Activated naive CD8-positive, alpha-beta T cell treated with anti-CD3 and anti-CD28 coated beads, Interleukin-2, amount 10 ng/mL, durations not matched to agents 7 days and 5 days (primary cell): ENCODE measurements around the gene POLE4. TPM values are rescaled to one million over a fixed set of nuclear protein-coding genes. Genes with fewer than 3 reads are reported as not detected.

Source experiments
- ATAC-seq: fragments of 150-1000 bp; cut with Tn5 transposase; one replicate; pipeline ENCODE4 v1.10.0; 2021; ENCODE audit warnings: low read depth, moderate library complexity
- POLR2A ChIA-PET: fragments of 350-600 bp; sonication (Branson Sonifier 250); formaldehyde crosslinking; loops from one replicate; lab custom pipeline; 2021; ENCODE audit warnings: antibody characterized with exemption; lab: Charles Lee
- DNase-seq: peaks from one replicate; pipeline ENCODE4 v3.0.0; 2021
- H3K27ac Mint-ChIP-seq: one replicate; pipeline ENCODE4 v1.8.0; 2022; ENCODE audit warnings: mild to moderate bottlenecking, mixed read lengths
- H3K27me3 Mint-ChIP-seq: one replicate; pipeline ENCODE4 v1.8.0; 2022; ENCODE audit warnings: mild to moderate bottlenecking, moderate library complexity, mixed read lengths
- H3K36me3 Mint-ChIP-seq: one replicate; pipeline ENCODE4 v1.8.0; 2021; ENCODE audit warnings: mild to moderate bottlenecking, mixed read lengths
- H3K4me1 Mint-ChIP-seq: one replicate; pipeline ENCODE4 v1.8.0; 2021; ENCODE audit warnings: mixed read lengths
- H3K4me3 Mint-ChIP-seq: one replicate; pipeline ENCODE4 v1.8.0; 2022; ENCODE audit warnings: mild to moderate bottlenecking, moderate library complexity, mixed read lengths
- H3K9me3 Mint-ChIP-seq: one replicate; pipeline ENCODE4 v1.8.0; 2021; ENCODE audit warnings: mixed read lengths
- total RNA-seq, 2 experiments: library from RNA; stranded (reverse); gene quantifications; one replicate each; pipeline ENCODE4 v1.2.3, GENCODE V29; 2021

Gene POLE4
- total RNA-seq, 2 experiments from 2014 or later, result 42.5 to 43.8 TPM

GRCh38 chr2:74948779-74949178 is 9.7 kb upstream of the POLE4 start:
- Mint-ChIP-seq H3K36me3 (peaks cover 27% of the 10 kb centered on the region), H3K9me3 (peaks cover 17% of the 10 kb centered on the region), H3K27ac (no peak overlapping the region), H3K4me1 (peaks cover 17% of the 10 kb centered on the region), H3K27me3 (peaks cover 9% of the 10 kb centered on the region), H3K4me3 (no peak overlapping the region)
- POLR2A ChIA-PET, result no interaction called here
- no peak for ATAC-seq
- DNase-seq, result no peak

- POLR2A ChIA-PET, result no interaction called here
- peaks cover 9% of the 10 kb centered on the region for H3K27me3 Mint-ChIP-seq
- H3K36me3 Mint-ChIP-seq, result peaks cover 30% of the 10 kb centered on the region
- H3K27ac Mint-ChIP-seq, result no peak overlapping the region
- ATAC-seq (no peak), DNase-seq (no peak)
- peaks cover 3% of the 10 kb centered on the region for H3K4me1 Mint-ChIP-seq
- no peak overlapping the region for H3K4me3 Mint-ChIP-seq
- H3K9me3 Mint-ChIP-seq, result peaks cover 17% of the 10 kb centered on the region
These were observed 7.2 kb upstream of the POLE4 start for GRCh38 chr2:74951211-74951754.

GRCh38 chr2:74952575-74952974 is 5.9 kb upstream of the POLE4 start:
- H3K27ac Mint-ChIP-seq, result no peak overlapping the region
- H3K36me3 Mint-ChIP-seq, result peaks cover 31% of the 10 kb centered on the region
- no peak for ATAC-seq

DNA sequence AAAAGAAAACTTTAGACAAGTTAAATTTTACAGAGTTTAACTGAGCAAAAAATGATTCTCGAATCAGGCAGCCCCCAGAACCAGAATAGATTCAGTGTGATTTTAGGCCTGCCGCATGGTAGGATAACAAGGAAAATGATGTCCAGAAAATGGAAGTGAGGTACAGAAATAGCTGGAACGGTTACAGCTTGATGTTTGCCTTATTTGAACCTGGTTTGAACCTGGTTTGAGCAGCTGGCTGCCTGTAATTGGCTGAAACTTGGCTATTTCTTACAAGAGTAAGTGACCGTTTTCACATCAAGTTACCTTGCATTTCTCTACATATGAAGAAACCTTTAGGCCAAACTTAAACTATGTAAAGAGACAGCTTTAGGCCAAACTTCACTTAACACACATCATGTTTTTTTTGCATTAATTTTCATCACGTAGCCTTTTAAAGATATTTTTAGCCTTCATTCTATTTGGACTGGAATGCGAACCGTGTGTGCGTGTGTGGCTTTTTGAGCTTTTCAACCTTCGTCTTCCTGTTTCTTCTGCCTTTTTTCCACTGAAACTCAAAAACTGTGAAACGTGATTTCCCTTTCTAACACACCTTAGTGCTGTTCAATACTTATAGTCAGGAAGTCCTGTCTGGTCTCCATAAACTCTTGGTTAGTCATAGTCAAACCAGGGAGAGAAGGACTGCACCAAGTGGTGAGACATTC is 4.5 kb upstream of the POLE4 start:
- peaks cover 9% of the 10 kb centered on the region for H3K4me1 Mint-ChIP-seq
- H3K27ac Mint-ChIP-seq, result no peak overlapping the region
- no peak for ATAC-seq
- POLR2A ChIA-PET, result no interaction called here
- no peak overlapping the region for H3K4me3 Mint-ChIP-seq
- H3K27me3 Mint-ChIP-seq, result peaks cover 9% of the 10 kb centered on the region
- no peak for DNase-seq
- H3K9me3 Mint-ChIP-seq, result peaks cover 15% of the 10 kb centered on the region
- H3K36me3 Mint-ChIP-seq, result peaks cover 31% of the 10 kb centered on the region

More at GRCh38 chr2:74952575-74952974, 5.9 kb upstream of the POLE4 start:
- Mint-ChIP-seq H3K9me3 (peaks cover 17% of the 10 kb centered on the region), H3K4me1 (peaks cover 3% of the 10 kb centered on the region), H3K4me3 (no peak overlapping the region), H3K27me3 (peaks cover 9% of the 10 kb centered on the region)
- no peak for DNase-seq
- POLR2A ChIA-PET, result no interaction called here

GRCh38 chr2:74954500-74954874 is 4.0 kb upstream of the POLE4 start:
- ATAC-seq (no peak), DNase-seq (no peak)
- Mint-ChIP-seq H3K27me3 (peaks cover 9% of the 10 kb centered on the region), H3K4me1 (peaks cover 13% of the 10 kb centered on the region), H3K36me3 (peaks cover 28% of the 10 kb centered on the region), H3K4me3 (no peak overlapping the region), H3K9me3 (peaks cover 12% of the 10 kb centered on the region), H3K27ac (no peak overlapping the region)
- POLR2A ChIA-PET, result no interaction called here

DNA sequence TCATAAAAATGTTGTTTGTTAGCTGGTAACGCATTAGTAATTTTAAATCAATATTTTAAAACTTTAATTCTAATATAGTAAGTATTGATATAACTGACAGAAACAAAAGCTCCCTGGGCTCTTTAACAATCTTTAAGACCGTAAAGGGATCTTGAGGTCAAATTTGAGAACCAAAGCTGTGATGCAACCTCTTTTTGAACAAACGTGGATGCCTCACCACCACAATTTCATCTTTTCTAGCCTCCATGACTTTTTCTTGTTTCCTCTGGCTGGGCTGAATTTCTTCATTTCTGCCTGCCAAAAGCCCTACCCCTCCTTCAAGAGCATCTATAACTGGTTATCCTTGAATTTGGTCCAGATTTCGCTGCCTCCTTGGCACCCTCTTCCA is 563 bp upstream of the POLE4 start:
- Mint-ChIP-seq H3K36me3 (peaks cover 25% of the 10 kb centered on the region), H3K4me3 (peak overlapping the region; percentile 81), H3K27me3 (no peaks in the 10 kb centered on the region), H3K27ac (peak overlapping the region; percentile 85), H3K4me1 (peaks cover 25% of the 10 kb centered on the region), H3K9me3 (peaks cover under 1% of the 10 kb centered on the region)
- DNase-seq, result no peak
- POLR2A ChIA-PET, result interaction anchor here (1.3 kb wide), 1 partner anchor 13 kb away, joined by 5 read pairs; no protein-coding TSS in a partner anchor
- no peak for ATAC-seq

GRCh38 chr2:74959106-74959751 is 786 bp downstream of the POLE4 start:
- Mint-ChIP-seq H3K4me1 (peaks cover 24% of the 10 kb centered on the region), H3K27ac (peak overlapping the region; percentile 85), H3K27me3 (no peaks in the 10 kb centered on the region), H3K9me3 (peaks cover 1% of the 10 kb centered on the region), H3K36me3 (peaks cover 28% of the 10 kb centered on the region), H3K4me3 (peak overlapping the region; percentile 81)
- ATAC-seq (no peak), DNase-seq (peak; percentile 32)
- POLR2A ChIA-PET, result no interaction called here

DNA sequence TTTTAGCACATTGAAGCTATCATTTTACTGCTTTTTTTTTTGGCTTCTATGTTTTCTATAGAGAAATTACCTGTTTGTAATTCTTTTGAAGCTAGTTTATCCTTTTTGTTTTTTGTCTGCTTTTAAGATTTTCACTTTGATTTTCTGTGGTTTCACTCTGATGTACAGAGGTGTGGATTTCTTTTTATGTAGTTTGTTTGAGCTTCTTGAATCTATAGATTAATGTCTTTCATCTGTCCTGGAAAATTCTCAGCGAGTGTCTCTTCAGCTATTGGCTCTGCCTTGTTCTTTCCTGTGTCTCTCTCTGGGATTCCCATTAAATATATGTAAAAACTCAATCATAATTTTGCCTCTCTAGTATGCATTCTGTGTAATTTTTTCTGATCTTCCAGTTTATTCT is 8.4 kb downstream of the POLE4 start:
- H3K4me1 Mint-ChIP-seq, result peaks cover 13% of the 10 kb centered on the region
- H3K36me3 Mint-ChIP-seq, result peaks cover 62% of the 10 kb centered on the region
- H3K9me3 Mint-ChIP-seq, result peaks cover 14% of the 10 kb centered on the region
- H3K4me3 Mint-ChIP-seq, result peak overlapping the region; percentile 17
- ATAC-seq (no peak), DNase-seq (no peak)
- H3K27ac Mint-ChIP-seq, result peak overlapping the region; percentile 56
- POLR2A ChIA-PET, result no interaction called here
- no peaks in the 10 kb centered on the region for H3K27me3 Mint-ChIP-seq

GRCh38 chr2:74975016-74975415 is 16.6 kb downstream of the POLE4 start:
- POLR2A ChIA-PET, result no interaction called here
- no peak overlapping the region for H3K27ac Mint-ChIP-seq

GRCh38 chr2:74979844-74980243 is 21.4 kb downstream of the POLE4 start:
- POLR2A ChIA-PET, result no interaction called here
- Mint-ChIP-seq H3K27me3 (no peaks in the 10 kb centered on the region), H3K27ac (no peak overlapping the region), H3K36me3 (no peaks in the 10 kb centered on the region), H3K4me1 (peaks cover 2% of the 10 kb centered on the region), H3K9me3 (no peaks in the 10 kb centered on the region), H3K4me3 (no peak overlapping the region)
- no peak for DNase-seq
- ATAC-seq, result no peak

More at GRCh38 chr2:74975016-74975415, 16.6 kb downstream of the POLE4 start:
- no peak overlapping the region for H3K4me3 Mint-ChIP-seq
- ATAC-seq (no peak), DNase-seq (no peak)
- peaks cover 4% of the 10 kb centered on the region for H3K36me3 Mint-ChIP-seq
- peaks cover 3% of the 10 kb centered on the region for H3K4me1 Mint-ChIP-seq
- no peaks in the 10 kb centered on the region for H3K9me3 Mint-ChIP-seq
- no peaks in the 10 kb centered on the region for H3K27me3 Mint-ChIP-seq

- Mint-ChIP-seq H3K27ac (no peak overlapping the region), H3K9me3 (no peaks in the 10 kb centered on the region), H3K36me3 (peaks cover 5% of the 10 kb centered on the region), H3K27me3 (no peaks in the 10 kb centered on the region), H3K4me3 (no peak overlapping the region), H3K4me1 (peaks cover 1% of the 10 kb centered on the region)
- DNase-seq, result no peak
- no peak for ATAC-seq
- POLR2A ChIA-PET, result no interaction called here
These were observed 24.1 kb downstream of the POLE4 start for GRCh38 chr2:74982577-74982976.

GRCh38 chr2:74983631-74984392 is 25.4 kb downstream of the POLE4 start:
- Mint-ChIP-seq H3K27me3 (no peaks in the 10 kb centered on the region), H3K36me3 (peaks cover 10% of the 10 kb centered on the region), H3K9me3 (peaks cover 2% of the 10 kb centered on the region), H3K4me1 (peaks cover 1% of the 10 kb centered on the region), H3K4me3 (no peak overlapping the region), H3K27ac (no peak overlapping the region)
- DNase-seq (no peak), ATAC-seq (no peak)
- POLR2A ChIA-PET, result no interaction called here

- no peaks in the 10 kb centered on the region for H3K27me3 Mint-ChIP-seq
- no peak overlapping the region for H3K4me3 Mint-ChIP-seq
- DNase-seq, result no peak
- H3K4me1 Mint-ChIP-seq, result peaks cover 1% of the 10 kb centered on the region
- peaks cover 10% of the 10 kb centered on the region for H3K36me3 Mint-ChIP-seq
- no peak overlapping the region for H3K27ac Mint-ChIP-seq
- H3K9me3 Mint-ChIP-seq, result peaks cover 2% of the 10 kb centered on the region
- POLR2A ChIA-PET, result no interaction called here
- ATAC-seq, result no peak
These were observed 26.6 kb downstream of the POLE4 start for GRCh38 chr2:74984947-74985637.
